SH-SY5Y (cell line): Measurements from ENCODE around the gene TAF11L4.
"Not testable (repeated sequence)": the region's sequence is repeated elsewhere in the genome, so short reads cannot be mapped to it uniquely, and the experiment has no call there.

Experiments
- GATA2 ChIP-seq: IDR thresholded peaks from 2 replicates; pipeline ENCODE4 v1.6.1; 2011; ENCODE audit warnings: mild to moderate bottlenecking, low read depth, low read length
- GATA3 ChIP-seq: IDR thresholded peaks from 2 replicates; pipeline ENCODE4 v1.6.1; 2011; ENCODE audit warnings: low read depth, mild to moderate bottlenecking, low read length, moderate library complexity

GRCh38 chr5:17518067-17518466 is 3.5 kb upstream of the TAF11L4 start, which contains the start of gene TAF11L3:
- not testable (repeated sequence) for TF ChIP-seq GATA2, GATA3
